Measurements from ENCODE around the gene FSHR. TPM values are rescaled to one million over a fixed set of nuclear protein-coding genes. Genes with fewer than 3 reads are reported as not detected.

The FSHR gene
- total and polyA plus RNA-seq, 2 donors, result 0.69 TPM; not detected in 1

GRCh38 chr2:48993576-48993975, 160.7 kb downstream of the FSHR start:
- DNase-seq (ENCODE audit: extremely low spot score), result no peak
- WGBS, result 82% methylated on average over 2 of the region's 2 CpGs
- Histone ChIP-seq H3K36me3 (ENCODE audit: insufficient read depth) (no peaks in the 10 kb centered on the region), H3K27ac (ENCODE audit: low read depth) (no peak overlapping the region), H3K4me1 (ENCODE audit: insufficient read depth) (no peaks in the 10 kb centered on the region), H3K4me3 (ENCODE audit: low read depth, low read length) (no peak overlapping the region)

GRCh38 chr2:48991415-48992131, 162.7 kb downstream of the FSHR start:
- Histone ChIP-seq H3K4me1 (ENCODE audit: insufficient read depth) (no peaks in the 10 kb centered on the region), H3K4me3 (ENCODE audit: low read depth, low read length) (no peak overlapping the region), H3K27ac (ENCODE audit: low read depth) (no peak overlapping the region), H3K36me3 (ENCODE audit: insufficient read depth) (no peaks in the 10 kb centered on the region)
- no peak for DNase-seq (ENCODE audit: extremely low spot score)
- WGBS, result 95% methylated on average over 3 of the region's 3 CpGs

GRCh38 chr2:48984922-48985321, 169.4 kb downstream of the FSHR start:
- WGBS, result 72% methylated on average over 5 of the region's 5 CpGs
- Histone ChIP-seq H3K4me3 (ENCODE audit: low read depth, low read length) (no peak overlapping the region), H3K36me3 (ENCODE audit: insufficient read depth) (no peaks in the 10 kb centered on the region), H3K27ac (ENCODE audit: low read depth) (no peak overlapping the region), H3K4me1 (ENCODE audit: insufficient read depth) (no peaks in the 10 kb centered on the region)
- no peak for DNase-seq (ENCODE audit: extremely low spot score)

- 97% methylated on average over 1 of the region's 1 CpG for WGBS
- no peak overlapping the region for H3K27ac ChIP-seq (ENCODE audit: low read depth)
- H3K4me1 ChIP-seq (ENCODE audit: insufficient read depth), result no peaks in the 10 kb centered on the region
- no peaks in the 10 kb centered on the region for H3K36me3 ChIP-seq (ENCODE audit: insufficient read depth)
- H3K4me3 ChIP-seq (ENCODE audit: low read depth, low read length), result no peak overlapping the region
- no peak for DNase-seq (ENCODE audit: extremely low spot score)
Observed at GRCh38 chr2:48983551-48983950, 170.8 kb downstream of the FSHR start.

GRCh38 chr2:48982887-48983435, 171.4 kb downstream of the FSHR start:
- WGBS, result 86% methylated on average over 4 of the region's 4 CpGs
- Histone ChIP-seq H3K4me1 (ENCODE audit: insufficient read depth) (no peaks in the 10 kb centered on the region), H3K27ac (ENCODE audit: low read depth) (no peak overlapping the region), H3K4me3 (ENCODE audit: low read depth, low read length) (no peak overlapping the region), H3K36me3 (ENCODE audit: insufficient read depth) (no peaks in the 10 kb centered on the region)
- no peak for DNase-seq (ENCODE audit: extremely low spot score)

- WGBS, result 94% methylated on average over 2 of the region's 2 CpGs
- no peak overlapping the region for H3K27ac ChIP-seq (ENCODE audit: low read depth)
- no peak overlapping the region for H3K4me3 ChIP-seq (ENCODE audit: low read depth, low read length)
- no peaks in the 10 kb centered on the region for H3K36me3 ChIP-seq (ENCODE audit: insufficient read depth)
- no peak for DNase-seq (ENCODE audit: extremely low spot score)
- no peaks in the 10 kb centered on the region for H3K4me1 ChIP-seq (ENCODE audit: insufficient read depth)
Observed at GRCh38 chr2:48980846-48981245, 173.5 kb downstream of the FSHR start.

- Histone ChIP-seq H3K4me3 (ENCODE audit: low read depth, low read length) (no peak overlapping the region), H3K4me1 (ENCODE audit: insufficient read depth) (no peaks in the 10 kb centered on the region), H3K36me3 (ENCODE audit: insufficient read depth) (no peaks in the 10 kb centered on the region), H3K27ac (ENCODE audit: low read depth) (no peak overlapping the region)
- no peak for DNase-seq (ENCODE audit: extremely low spot score)
- 96% methylated on average over 4 of the region's 4 CpGs for WGBS
Observed at GRCh38 chr2:48979691-48980090, 174.6 kb downstream of the FSHR start.

- Histone ChIP-seq H3K4me1 (ENCODE audit: insufficient read depth) (no peaks in the 10 kb centered on the region), H3K27ac (ENCODE audit: low read depth) (no peak overlapping the region), H3K4me3 (ENCODE audit: low read depth, low read length) (no peak overlapping the region), H3K36me3 (ENCODE audit: insufficient read depth) (no peaks in the 10 kb centered on the region)
- no peak for DNase-seq (ENCODE audit: extremely low spot score)
Observed at GRCh38 chr2:48978131-48978530, 176.2 kb downstream of the FSHR start.

- DNase-seq (ENCODE audit: extremely low spot score), result no peak
- 90% methylated on average over 2 of the region's 2 CpGs for WGBS
- no peak overlapping the region for H3K27ac ChIP-seq (ENCODE audit: low read depth)
- H3K4me1 ChIP-seq (ENCODE audit: insufficient read depth), result no peaks in the 10 kb centered on the region
- H3K4me3 ChIP-seq (ENCODE audit: low read depth, low read length), result no peak overlapping the region
- H3K36me3 ChIP-seq (ENCODE audit: insufficient read depth), result no peaks in the 10 kb centered on the region
Observed at GRCh38 chr2:48971801-48972200, 182.5 kb downstream of the FSHR start.

GRCh38 chr2:48968011-48968410, 186.3 kb downstream of the FSHR start:
- Histone ChIP-seq H3K27ac (ENCODE audit: low read depth) (no peak overlapping the region), H3K4me3 (ENCODE audit: low read depth, low read length) (no peak overlapping the region), H3K36me3 (ENCODE audit: insufficient read depth) (no peaks in the 10 kb centered on the region), H3K4me1 (ENCODE audit: insufficient read depth) (no peaks in the 10 kb centered on the region)
- no peak for DNase-seq (ENCODE audit: extremely low spot score)
- WGBS, result 70% methylated on average over 4 of the region's 4 CpGs

- no peak for DNase-seq (ENCODE audit: extremely low spot score)
- H3K4me1 ChIP-seq (ENCODE audit: insufficient read depth), result no peaks in the 10 kb centered on the region
- WGBS, result 78% methylated on average over 1 of the region's 1 CpG
- no peak overlapping the region for H3K4me3 ChIP-seq (ENCODE audit: low read depth, low read length)
- no peaks in the 10 kb centered on the region for H3K36me3 ChIP-seq (ENCODE audit: insufficient read depth)
- no peak overlapping the region for H3K27ac ChIP-seq (ENCODE audit: low read depth)
Observed at GRCh38 chr2:48965204-48965603, 189.1 kb downstream of the FSHR start.

- Histone ChIP-seq H3K4me3 (ENCODE audit: low read depth, low read length) (no peak overlapping the region), H3K27ac (ENCODE audit: low read depth) (no peak overlapping the region), H3K36me3 (ENCODE audit: insufficient read depth) (no peaks in the 10 kb centered on the region), H3K4me1 (ENCODE audit: insufficient read depth) (no peaks in the 10 kb centered on the region)
- no peak for DNase-seq (ENCODE audit: extremely low spot score)
- WGBS, result 25% methylated on average over 4 of the region's 4 CpGs
Observed at GRCh38 chr2:48961009-48961408, 193.3 kb downstream of the FSHR start.

GRCh38 chr2:48954935-48955334, 199.4 kb downstream of the FSHR start:
- no peaks in the 10 kb centered on the region for H3K4me1 ChIP-seq (ENCODE audit: insufficient read depth)
- no peak overlapping the region for H3K27ac ChIP-seq (ENCODE audit: low read depth)
- no peaks in the 10 kb centered on the region for H3K36me3 ChIP-seq (ENCODE audit: insufficient read depth)
- no peak for DNase-seq (ENCODE audit: extremely low spot score)
- H3K4me3 ChIP-seq (ENCODE audit: low read depth, low read length), result no peak overlapping the region

GRCh38 chr2:48954311-48954710, 200.0 kb downstream of the FSHR start:
- no peak for DNase-seq (ENCODE audit: extremely low spot score)
- H3K4me3 ChIP-seq (ENCODE audit: low read depth, low read length), result no peak overlapping the region
- H3K4me1 ChIP-seq (ENCODE audit: insufficient read depth), result no peaks in the 10 kb centered on the region
- H3K36me3 ChIP-seq (ENCODE audit: insufficient read depth), result no peaks in the 10 kb centered on the region
- WGBS, result 89% methylated on average over 3 of the region's 3 CpGs
- H3K27ac ChIP-seq (ENCODE audit: low read depth), result no peak overlapping the region

Measured in urinary bladder (tissue), 4 donors.